Measurements from ENCODE around the gene USP11.
"Not testable (repeated sequence)": the region's sequence is repeated elsewhere in the genome, so short reads cannot be mapped to it uniquely, and the experiment has no call there.

The USP11 gene

DNA sequence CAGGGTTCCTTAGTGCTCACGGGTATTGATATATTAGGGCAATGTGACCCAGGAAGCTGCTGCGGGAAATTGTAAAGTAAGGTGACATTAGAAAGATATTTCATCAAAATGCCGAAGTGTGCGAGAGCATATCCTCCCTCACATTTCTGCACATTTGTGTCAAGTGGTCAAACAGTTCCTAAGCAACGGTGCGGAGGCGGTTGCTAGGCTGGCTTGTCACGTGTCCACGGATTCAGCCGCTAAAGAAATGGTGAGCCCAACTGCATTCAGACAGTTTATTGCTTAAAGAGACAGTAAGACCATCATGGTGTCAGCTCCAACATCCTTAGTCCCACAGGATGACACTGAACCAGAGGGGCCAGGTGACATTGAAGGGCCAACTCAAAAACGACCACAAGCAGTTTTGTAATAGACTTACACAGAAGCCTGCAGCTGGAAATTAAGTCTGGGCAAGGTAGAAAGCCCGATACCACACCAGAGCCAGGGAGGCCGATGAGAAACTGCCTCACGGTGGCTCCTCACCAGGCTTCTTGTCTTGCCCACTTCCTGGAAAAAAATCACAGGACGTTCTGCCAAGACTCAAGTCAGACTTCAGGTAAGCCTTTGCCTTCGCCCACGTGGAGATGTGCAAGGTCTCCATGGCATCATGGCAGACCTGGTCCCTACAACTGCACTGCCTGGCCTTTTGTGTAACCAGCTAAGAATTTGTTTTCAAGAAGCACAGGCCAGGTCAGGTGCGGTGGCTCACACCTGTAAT is 50.4 kb downstream of the USP11 start:
- no peak overlapping the region for H2AFZ ChIP-seq (ENCODE audit: low read length)
- TF ChIP-seq EZH2 (IDR thresholded peaks at IDR 0.05; ENCODE audit: borderline replicate concordance, low read length), result no peak
- TF ChIP-seq, protein P1, sequence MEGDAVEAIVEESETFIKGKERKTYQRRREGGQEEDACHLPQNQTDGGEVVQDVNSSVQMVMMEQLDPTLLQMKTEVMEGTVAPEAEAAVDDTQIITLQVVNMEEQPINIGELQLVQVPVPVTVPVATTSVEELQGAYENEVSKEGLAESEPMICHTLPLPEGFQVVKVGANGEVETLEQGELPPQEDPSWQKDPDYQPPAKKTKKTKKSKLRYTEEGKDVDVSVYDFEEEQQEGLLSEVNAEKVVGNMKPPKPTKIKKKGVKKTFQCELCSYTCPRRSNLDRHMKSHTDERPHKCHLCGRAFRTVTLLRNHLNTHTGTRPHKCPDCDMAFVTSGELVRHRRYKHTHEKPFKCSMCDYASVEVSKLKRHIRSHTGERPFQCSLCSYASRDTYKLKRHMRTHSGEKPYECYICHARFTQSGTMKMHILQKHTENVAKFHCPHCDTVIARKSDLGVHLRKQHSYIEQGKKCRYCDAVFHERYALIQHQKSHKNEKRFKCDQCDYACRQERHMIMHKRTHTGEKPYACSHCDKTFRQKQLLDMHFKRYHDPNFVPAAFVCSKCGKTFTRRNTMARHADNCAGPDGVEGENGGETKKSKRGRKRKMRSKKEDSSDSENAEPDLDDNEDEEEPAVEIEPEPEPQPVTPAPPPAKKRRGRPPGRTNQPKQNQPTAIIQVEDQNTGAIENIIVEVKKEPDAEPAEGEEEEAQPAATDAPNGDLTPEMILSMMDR (IDR thresholded peaks at IDR 0.05; ENCODE audit: low read length), result no peak

DNA sequence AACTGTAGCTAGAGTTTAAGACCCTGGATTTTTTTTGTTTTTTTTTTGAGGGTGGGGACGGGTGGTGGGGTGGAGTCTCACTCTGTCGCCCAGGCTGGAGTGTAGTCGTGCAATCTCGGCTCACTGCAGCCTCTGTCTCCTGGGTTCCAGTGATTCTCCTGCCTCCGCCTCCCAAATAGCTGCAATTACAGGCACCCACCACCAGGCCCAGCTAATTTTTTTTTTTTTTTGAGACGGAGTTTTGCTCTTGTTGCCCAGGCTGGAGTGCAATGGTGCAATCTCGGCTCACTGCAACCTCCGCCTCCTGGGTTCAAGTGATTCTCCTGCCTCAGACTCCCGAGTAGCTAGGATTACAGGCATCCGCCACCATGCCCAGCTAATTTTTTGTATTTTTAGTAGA is 51.8 kb downstream of the USP11 start:
- not testable (repeated sequence) for H3K27ac ChIP-seq (ENCODE audit: low read depth, low read length, poor library complexity, severe bottlenecking); H3K79me2 ChIP-seq (ENCODE audit: insufficient read depth, low read length); H3K4me2 ChIP-seq (ENCODE audit: low read length); H2AFZ ChIP-seq (ENCODE audit: low read length); H3K27me3 ChIP-seq (ENCODE audit: insufficient read depth, low read length); H3F3A ChIP-seq (ENCODE audit: insufficient read depth, low read length); H3K4me3 ChIP-seq (ENCODE audit: low read depth, low read length, poor library complexity, severe bottlenecking); H3K9me3 ChIP-seq (ENCODE audit: low read length); H3K4me1 ChIP-seq (ENCODE audit: insufficient read depth, low read length, severe bottlenecking); H3K36me3 ChIP-seq (ENCODE audit: insufficient read depth, low read length); H3K9me2 ChIP-seq (ENCODE audit: low read depth, low read length); H3K9ac ChIP-seq (ENCODE audit: low read length); H4K20me1 ChIP-seq (ENCODE audit: insufficient read depth, low read length)

More for the DNA sequence above, 50.4 kb downstream of the USP11 start:
- H4K20me1 ChIP-seq (ENCODE audit: insufficient read depth, low read length), result no peaks in the 10 kb centered on the region
- H3K36me3 ChIP-seq (ENCODE audit: insufficient read depth, low read length), result no peaks in the 10 kb centered on the region
- no peak overlapping the region for H3K27ac ChIP-seq (ENCODE audit: low read depth, low read length, poor library complexity, severe bottlenecking)
- H3K27me3 ChIP-seq (ENCODE audit: insufficient read depth, low read length), result no peaks in the 10 kb centered on the region
- H3K9me3 ChIP-seq (ENCODE audit: low read length), result no peaks in the 10 kb centered on the region
- peaks cover 10% of the 10 kb centered on the region for H3K4me1 ChIP-seq (ENCODE audit: insufficient read depth, low read length, severe bottlenecking)
- no peaks in the 10 kb centered on the region for H3F3A ChIP-seq (ENCODE audit: insufficient read depth, low read length)
- no peak overlapping the region for H3K4me2 ChIP-seq (ENCODE audit: low read length)
- no peaks in the 10 kb centered on the region for H3K79me2 ChIP-seq (ENCODE audit: insufficient read depth, low read length)
- no peak overlapping the region for H3K9ac ChIP-seq (ENCODE audit: low read length)
- H3K4me3 ChIP-seq (ENCODE audit: low read depth, low read length, poor library complexity, severe bottlenecking), result no peak overlapping the region
- H3K9me2 ChIP-seq (ENCODE audit: low read depth, low read length), result no peaks in the 10 kb centered on the region

DNA sequence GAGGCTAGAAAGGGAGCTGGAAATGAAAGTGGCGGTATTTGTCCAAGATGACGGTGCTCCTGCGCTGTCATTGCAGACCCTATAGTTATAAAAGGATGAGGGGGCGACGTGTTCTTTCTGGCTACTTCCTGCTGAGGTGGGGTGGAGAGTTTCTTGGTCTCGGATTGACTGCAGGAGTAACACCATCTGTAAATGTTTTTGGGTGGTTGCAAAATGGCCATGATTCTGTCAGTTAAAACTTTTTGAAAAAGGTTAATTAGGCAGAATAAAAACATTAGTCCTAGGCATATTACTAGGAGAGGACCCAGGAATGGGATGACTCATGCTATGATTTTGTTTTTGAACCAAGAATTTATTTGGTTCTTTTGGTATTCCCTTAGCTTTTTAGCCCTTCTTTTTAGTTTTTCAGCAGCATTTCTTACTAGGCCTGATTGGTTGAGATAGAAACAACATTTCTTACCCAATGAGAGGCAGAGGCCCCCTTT is 53.1 kb downstream of the USP11 start:
- H3K4me2 ChIP-seq (ENCODE audit: low read length), result no peak overlapping the region
- no peak overlapping the region for H3K4me3 ChIP-seq (ENCODE audit: low read depth, low read length, poor library complexity, severe bottlenecking)
- no peaks in the 10 kb centered on the region for H3F3A ChIP-seq (ENCODE audit: insufficient read depth, low read length)
- no peaks in the 10 kb centered on the region for H3K27me3 ChIP-seq (ENCODE audit: insufficient read depth, low read length)
- no peaks in the 10 kb centered on the region for H3K9me3 ChIP-seq (ENCODE audit: low read length)
- no peaks in the 10 kb centered on the region for H4K20me1 ChIP-seq (ENCODE audit: insufficient read depth, low read length)
- H3K4me1 ChIP-seq (ENCODE audit: insufficient read depth, low read length, severe bottlenecking), result peaks cover 10% of the 10 kb centered on the region
- no peak overlapping the region for H2AFZ ChIP-seq (ENCODE audit: low read length)
- no peaks in the 10 kb centered on the region for H3K36me3 ChIP-seq (ENCODE audit: insufficient read depth, low read length)
- no peaks in the 10 kb centered on the region for H3K79me2 ChIP-seq (ENCODE audit: insufficient read depth, low read length)
- no peak overlapping the region for H3K27ac ChIP-seq (ENCODE audit: low read depth, low read length, poor library complexity, severe bottlenecking)
- TF ChIP-seq, protein P1 (IDR thresholded peaks at IDR 0.05; ENCODE audit: low read length), result no peak
- no peak for TF ChIP-seq EZH2 (IDR thresholded peaks at IDR 0.05; ENCODE audit: borderline replicate concordance, low read length)
- H3K9ac ChIP-seq (ENCODE audit: low read length), result no peak overlapping the region
- no peaks in the 10 kb centered on the region for H3K9me2 ChIP-seq (ENCODE audit: low read depth, low read length)

DNA sequence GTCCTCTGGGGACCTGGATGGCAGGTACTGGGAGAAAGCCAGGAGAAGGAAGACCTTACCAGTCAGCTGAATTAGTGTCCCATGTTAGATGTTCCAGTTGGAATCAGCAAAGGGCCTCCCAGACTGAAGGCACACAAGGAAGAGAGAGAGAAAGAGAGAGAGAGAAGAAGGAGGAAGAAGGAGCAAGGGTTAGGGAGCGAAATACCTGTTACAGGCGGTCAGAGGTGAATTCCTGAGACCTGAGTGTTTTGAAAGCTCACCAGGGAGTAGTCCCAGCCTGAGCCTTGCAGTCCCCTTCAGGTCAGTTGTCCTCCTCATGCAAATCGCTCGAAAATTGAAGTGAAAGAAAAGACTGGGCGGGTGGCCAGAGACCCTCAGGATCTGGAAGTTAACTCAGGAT is 60.3 kb downstream of the USP11 start:
- Histone ChIP-seq H3K9me3 (ENCODE audit: low read length) (no peaks in the 10 kb centered on the region), H3K4me2 (ENCODE audit: low read length) (no peak overlapping the region), H3K27me3 (ENCODE audit: insufficient read depth, low read length) (no peaks in the 10 kb centered on the region; the same call in 1 of the 2 replicates), H3F3A (ENCODE audit: insufficient read depth, low read length) (no peaks in the 10 kb centered on the region), H3K9me2 (ENCODE audit: low read depth, low read length) (no peaks in the 10 kb centered on the region), H3K4me3 (ENCODE audit: low read depth, low read length, poor library complexity, severe bottlenecking) (no peak overlapping the region), H3K27ac (ENCODE audit: low read depth, low read length, poor library complexity, severe bottlenecking) (no peak overlapping the region), H3K36me3 (ENCODE audit: insufficient read depth, low read length) (no peaks in the 10 kb centered on the region), H4K20me1 (ENCODE audit: insufficient read depth, low read length) (no peaks in the 10 kb centered on the region), H3K4me1 (ENCODE audit: insufficient read depth, low read length, severe bottlenecking) (no peaks in the 10 kb centered on the region), H3K9ac (ENCODE audit: low read length) (no peak overlapping the region), H2AFZ (ENCODE audit: low read length) (no peak overlapping the region), H3K79me2 (ENCODE audit: insufficient read depth, low read length) (no peaks in the 10 kb centered on the region)
- TF ChIP-seq, protein P1 (IDR thresholded peaks at IDR 0.05; ENCODE audit: low read length), result no peak
- no peak for TF ChIP-seq EZH2 (IDR thresholded peaks at IDR 0.05; ENCODE audit: borderline replicate concordance, low read length)
